Measurements from ENCODE around the gene ZNF841.
A peak's percentile ranks its signal among the peaks of the same experiment; 100 is the strongest.
"Not testable (repeated sequence)": the region's sequence is repeated elsewhere in the genome, so short reads cannot be mapped to it uniquely, and the experiment has no call there.

The ZNF841 gene

GRCh38 chr19:52028027-52028779 is 67.4 kb downstream of the ZNF841 start, which contains the start of gene ZNF614:
ZNF614 (minus strand) TSS chr19:52028379; CDS start chr19:52025745, 2,634 bp downstream.
- peak within 1 kb of the TSS; percentile 77 for H3K27ac ChIP-seq
- TF ChIP-seq CTCF (conservative IDR thresholded peaks at IDR 0.05) (no peak), ZFX (IDR thresholded peaks at IDR 0.05) (peak; percentile 63)

GRCh38 chr19:52026255-52026990 is 69.1 kb downstream of the ZNF841 start:
- not testable (repeated sequence) for H3K27ac ChIP-seq

GRCh38 chr19:52024478-52024877 is 71.1 kb downstream of the ZNF841 start:
- not testable (repeated sequence) for H3K27ac ChIP-seq

- TF ChIP-seq CTCF (conservative IDR thresholded peaks at IDR 0.05) (no peak), ZFX (IDR thresholded peaks at IDR 0.05) (no peak)
- no peak overlapping the region for H3K27ac ChIP-seq
Observed at GRCh38 chr19:52022193-52022592, 73.4 kb downstream of the ZNF841 start.

GRCh38 chr19:52020506-52020905 is 75.1 kb downstream of the ZNF841 start:
- no peak overlapping the region for H3K27ac ChIP-seq

More at GRCh38 chr19:52020506-52020905, 75.1 kb downstream of the ZNF841 start:
- TF ChIP-seq ZFX (IDR thresholded peaks at IDR 0.05) (no peak), CTCF (conservative IDR thresholded peaks at IDR 0.05) (no peak)

Data from C4-2B (cell line).